ENCODE data around the gene RMDN2.
A peak's percentile ranks its signal among the peaks of the same experiment; 100 is the strongest.
"Not testable (repeated sequence)": the region's sequence is repeated elsewhere in the genome, so short reads cannot be mapped to it uniquely, and the experiment has no call there.

Gene RMDN2

DNA sequence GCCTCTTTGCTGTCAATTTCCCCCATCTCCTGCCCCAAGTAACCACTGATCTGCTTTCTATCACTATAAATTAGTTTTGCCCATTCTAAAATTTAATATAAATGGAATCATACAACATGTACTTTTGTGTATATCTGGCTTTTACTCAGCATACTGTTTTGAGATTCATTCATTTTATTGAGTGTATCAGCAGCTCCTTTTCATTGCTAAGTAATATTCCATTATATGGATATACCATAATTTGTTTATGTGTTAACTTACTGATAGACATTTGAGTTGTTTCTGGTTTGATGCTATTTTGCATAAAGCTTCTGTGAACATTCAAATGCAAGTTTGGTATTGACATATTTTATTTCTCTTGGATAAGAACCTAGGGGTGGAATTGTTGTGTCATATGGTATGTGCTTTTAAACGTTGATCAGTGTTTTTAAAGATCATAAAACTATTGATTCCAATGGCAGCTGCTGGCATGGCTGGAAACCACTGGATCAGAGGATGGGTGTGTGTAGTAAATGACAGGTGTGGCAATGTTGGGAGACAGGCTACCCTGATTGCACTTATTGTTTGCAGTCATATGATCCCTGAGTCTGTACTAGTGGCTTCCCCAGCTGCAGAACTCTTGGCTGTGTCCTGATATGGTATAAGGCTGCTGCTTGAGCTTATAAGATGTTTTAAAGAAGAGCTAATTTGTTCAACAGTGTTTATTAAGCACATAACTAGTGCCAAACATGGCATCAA, 75.6 kb downstream of the RMDN2 start:
- DNase-seq = no peak

DNA sequence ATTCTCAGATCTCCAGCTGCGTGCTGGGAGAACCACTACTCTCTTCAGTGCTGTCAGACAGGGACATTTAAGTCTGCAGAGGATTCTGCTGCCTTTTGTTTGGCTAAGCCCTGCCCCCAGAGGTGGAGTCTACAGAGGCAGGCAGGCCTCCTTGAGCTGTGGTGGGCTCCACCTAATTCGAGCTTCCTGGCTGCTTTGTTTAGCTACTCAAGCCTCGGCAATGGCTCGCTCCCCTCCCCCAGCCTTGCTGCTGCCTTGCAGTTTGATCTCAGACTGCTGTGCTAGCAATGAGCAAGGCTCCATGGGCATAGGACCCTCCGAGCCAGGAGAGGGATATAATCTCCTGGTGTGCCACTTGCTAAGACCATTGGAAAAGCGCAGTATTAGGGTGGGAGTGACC, 85.1 kb downstream of the RMDN2 start:
- not testable (repeated sequence) for DNase-seq

- no peak for DNase-seq
Measured at GRCh38 chr2:38010995-38011394, 85.9 kb downstream of the RMDN2 start.

- no peak for DNase-seq
Measured at GRCh38 chr2:38013158-38013752, 88.2 kb downstream of the RMDN2 start.

DNA sequence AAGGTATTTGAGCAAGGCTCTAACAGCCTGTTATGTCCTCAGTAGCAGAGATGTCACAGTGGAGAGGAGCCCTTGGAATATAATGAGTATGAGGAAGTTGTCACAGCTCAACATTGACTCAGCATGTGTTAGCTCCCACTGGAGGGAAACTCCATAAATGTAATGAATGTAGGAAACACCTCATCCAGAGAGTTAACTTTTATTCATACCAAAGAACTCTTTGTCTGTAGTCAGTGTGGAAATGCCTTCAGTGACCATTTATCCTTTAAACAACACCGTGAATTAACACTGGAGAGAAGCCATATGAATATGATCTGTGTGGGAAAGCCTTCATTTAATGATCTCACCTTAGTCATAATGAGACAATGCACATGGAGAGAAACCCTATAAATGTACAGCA, 91.1 kb downstream of the RMDN2 start:
- no peak for DNase-seq

- DNase-seq = no peak
Measured at GRCh38 chr2:38017836-38018235, 92.7 kb downstream of the RMDN2 start.

DNA sequence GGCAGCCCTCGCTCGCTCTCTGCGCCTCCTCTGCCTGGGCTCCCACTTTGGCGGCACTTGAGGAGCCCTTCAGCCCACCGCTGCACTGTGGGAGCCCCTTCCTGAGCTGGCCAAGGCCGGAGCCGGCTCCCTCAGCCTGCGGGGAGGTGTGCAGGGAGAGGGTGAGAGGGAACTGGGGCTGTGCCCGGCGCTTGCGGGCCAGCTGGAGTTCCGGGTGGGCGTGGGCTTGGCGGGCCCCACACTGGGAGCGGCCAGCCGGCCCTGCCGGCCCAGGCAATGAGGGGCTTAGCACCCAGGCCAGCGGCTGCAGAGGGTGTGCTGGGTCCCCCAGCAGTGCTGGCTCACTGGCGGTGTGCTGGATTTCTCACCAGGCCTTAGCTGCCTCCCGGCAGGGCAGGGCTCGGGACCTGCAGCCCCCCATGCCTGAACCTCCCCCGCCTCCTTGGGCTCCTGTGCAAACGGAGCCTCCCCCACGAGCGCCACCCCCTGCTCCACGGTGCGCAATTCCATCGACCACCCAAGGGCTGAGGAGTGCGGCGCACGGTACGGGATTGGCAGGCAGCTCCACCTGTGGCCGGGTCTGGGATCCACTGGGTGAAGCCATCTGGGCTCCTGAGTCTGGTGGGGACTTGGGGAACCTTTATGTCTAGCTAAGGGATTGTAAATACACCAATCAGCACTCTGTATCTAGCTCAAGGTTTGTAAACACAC, 95.4 kb downstream of the RMDN2 start:
- not testable (repeated sequence) for DNase-seq

- no peak for DNase-seq
Measured at GRCh38 chr2:38021589-38021988, 96.5 kb downstream of the RMDN2 start.

GRCh38 chr2:38026846-38027245, 101.8 kb downstream of the RMDN2 start:
- DNase-seq = no peak

- no peak for DNase-seq
Measured at GRCh38 chr2:38028829-38029228, 103.7 kb downstream of the RMDN2 start.

- DNase-seq = no peak
Measured at GRCh38 chr2:38029512-38029911, 104.4 kb downstream of the RMDN2 start.

DNA sequence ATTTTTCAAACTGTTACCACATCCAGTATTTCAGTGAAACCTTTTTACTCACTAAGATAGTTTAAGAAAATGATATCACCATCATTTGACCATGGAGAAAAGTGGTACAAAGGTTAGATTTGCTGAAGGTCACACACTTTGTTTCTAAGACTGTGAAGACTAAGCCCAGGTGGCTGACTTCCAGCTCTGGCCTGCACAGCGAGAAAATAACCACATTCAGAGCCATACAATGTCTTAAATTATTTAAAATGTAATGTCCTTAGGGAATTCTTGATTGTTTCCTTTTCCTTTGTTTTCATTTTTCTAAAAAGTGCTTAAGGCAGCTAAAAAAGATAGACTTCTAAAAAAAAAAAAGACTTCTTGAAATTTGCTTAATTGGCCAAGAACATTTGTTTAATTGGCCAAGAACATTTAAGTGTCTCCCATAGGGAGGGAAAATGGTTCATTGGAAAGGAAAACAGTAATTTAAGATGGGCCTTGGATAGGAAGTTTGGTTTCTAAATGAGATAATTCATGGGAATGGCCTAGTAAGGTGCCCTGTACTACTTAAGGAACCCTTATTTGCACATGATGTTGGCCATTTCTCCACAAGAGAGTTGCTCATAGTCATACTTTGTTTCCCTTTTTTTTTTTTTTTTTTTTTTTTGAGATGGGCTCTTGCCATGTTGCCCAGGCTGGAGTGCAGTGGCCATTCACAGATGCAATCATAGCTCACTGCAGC, 105.7 kb downstream of the RMDN2 start:
- no peak for DNase-seq

- DNase-seq = no peak
Measured at GRCh38 chr2:38032946-38033345, 107.9 kb downstream of the RMDN2 start.

GRCh38 chr2:38033646-38034045, 108.6 kb downstream of the RMDN2 start:
- DNase-seq = no peak

DNA sequence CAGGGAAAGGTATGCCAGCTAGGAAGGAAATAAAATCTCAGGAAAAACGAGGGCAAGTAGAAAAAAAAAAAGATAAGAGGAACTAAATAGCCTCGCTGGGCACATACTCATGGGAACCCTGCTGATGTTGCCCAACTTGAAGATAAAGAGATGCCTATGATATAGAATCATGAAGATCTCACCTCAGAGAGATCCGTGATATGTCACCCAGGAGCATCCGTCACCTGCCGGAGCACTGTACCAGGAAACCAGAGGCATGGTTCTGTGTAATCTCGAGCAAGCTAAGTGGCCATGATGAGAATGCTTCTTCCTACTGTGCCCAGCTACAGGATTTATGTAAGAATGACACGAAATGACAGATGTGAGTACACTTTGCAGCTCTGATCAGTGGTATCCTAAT, 110.9 kb downstream of the RMDN2 start:
- no peak for DNase-seq

GRCh38 chr2:38037325-38037724, 112.2 kb downstream of the RMDN2 start:
- DNase-seq = no peak

DNA sequence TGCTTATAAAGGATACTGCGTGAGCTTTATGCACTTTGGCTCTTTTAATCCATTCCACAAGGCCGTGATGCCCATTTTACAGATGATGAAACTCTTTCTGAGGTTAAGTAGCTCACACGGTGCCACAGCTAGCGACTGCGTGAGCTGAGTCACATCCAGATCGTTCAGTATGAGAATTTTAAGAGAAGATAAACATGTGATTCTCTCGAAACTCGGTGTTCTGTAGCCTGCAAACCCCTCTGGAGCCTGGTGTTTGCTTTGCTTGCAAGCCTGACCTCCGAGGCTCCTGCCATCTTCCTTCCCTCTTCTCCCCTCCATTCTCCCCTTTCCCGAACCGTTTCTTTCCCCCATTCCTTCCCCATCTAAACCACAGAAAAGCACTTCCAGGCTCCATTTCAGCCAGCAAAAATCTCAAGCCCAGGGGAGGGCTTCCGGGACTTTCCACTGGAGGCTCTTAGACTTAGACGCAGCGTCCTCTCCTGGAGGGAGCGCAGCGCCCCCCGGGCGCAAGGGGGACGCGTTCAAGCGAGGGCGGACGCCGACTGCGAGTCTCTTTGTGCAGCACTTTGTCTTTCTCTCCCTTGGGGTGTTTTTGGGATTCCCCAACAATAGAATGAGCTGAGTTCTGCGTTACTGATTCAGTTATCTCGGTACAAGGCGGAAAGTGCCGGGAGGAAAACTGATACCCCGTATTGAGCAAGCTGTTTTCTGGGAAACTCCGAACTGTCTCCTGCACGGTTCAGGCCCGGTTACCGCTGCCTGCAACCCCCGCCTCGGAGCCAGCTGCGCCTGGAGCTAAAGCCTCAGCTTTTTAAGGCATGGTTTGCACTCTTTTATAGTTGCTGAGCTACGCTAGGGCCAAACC, 112.9 kb downstream of the RMDN2 start:
- DNase-seq = peak; percentile 50

- no peak for DNase-seq
Measured at GRCh38 chr2:38038682-38039081, 113.6 kb downstream of the RMDN2 start.

DNA sequence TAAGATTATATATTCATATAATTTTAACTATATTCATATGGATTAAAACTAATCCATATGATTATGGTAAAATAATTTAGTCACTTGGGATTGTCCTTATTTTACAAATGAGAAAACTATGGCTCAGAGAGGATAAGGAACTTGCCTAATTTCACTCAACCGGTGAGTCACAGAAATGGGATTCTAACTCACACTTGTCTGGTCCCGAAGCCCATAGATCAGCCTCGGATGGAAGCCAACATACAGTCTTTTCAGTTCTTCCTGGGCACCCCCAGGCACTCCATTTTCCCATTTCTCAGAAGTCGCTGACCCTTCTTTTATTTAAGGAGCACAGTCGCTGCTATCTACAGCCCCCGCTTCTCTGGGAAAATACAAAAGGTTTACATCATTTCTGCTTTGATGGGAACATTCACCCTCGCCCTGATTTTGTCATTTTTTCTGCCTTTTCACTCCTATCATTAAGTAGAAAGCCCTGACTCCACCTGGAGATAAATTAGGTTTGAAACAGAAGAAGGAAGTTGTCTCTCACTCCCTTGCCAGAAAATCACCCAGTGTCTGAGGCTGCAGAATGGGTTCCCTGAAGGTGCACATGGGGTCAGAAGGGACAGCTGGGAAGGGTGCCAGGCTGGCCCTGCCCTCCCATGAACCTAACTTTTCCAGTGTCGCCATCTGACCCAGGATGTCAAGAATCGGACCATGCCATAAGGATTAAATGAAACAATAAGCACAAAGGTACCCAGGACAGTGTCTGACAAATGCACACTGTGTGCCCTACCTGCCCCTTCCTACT, 114.2 kb downstream of the RMDN2 start:
- DNase-seq = no peak

GRCh38 chr2:38045811-38046210, 120.7 kb downstream of the RMDN2 start:
- no peak for DNase-seq

DNA sequence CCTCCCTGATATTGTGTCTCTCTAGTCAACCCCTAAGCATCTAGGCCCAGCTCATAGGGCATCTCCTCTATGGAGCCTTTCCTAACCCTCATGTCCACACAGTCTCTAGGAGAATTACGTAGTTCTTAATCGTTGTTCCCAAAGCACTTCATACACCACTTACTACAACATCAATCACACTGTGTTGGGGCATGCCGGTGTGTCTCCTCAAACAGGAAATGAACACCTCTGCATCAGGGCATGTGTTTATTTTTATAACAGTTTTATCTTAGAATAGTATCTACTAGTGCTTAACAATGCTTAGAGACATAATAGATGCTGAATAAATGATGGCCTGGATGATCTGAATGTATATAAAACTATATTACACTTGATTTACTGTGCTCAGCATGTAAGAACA, 131.1 kb downstream of the RMDN2 start:
- no peak for DNase-seq
